ENCODE results near the gene ITM2B. TPM values are rescaled to one million over a fixed set of nuclear protein-coding genes. Genes with fewer than 3 reads are reported as not detected.

The ITM2B gene
- total RNA-seq, 6 donors from 2014 or later, result 90.1 to 854 (median 640) TPM

DNA sequence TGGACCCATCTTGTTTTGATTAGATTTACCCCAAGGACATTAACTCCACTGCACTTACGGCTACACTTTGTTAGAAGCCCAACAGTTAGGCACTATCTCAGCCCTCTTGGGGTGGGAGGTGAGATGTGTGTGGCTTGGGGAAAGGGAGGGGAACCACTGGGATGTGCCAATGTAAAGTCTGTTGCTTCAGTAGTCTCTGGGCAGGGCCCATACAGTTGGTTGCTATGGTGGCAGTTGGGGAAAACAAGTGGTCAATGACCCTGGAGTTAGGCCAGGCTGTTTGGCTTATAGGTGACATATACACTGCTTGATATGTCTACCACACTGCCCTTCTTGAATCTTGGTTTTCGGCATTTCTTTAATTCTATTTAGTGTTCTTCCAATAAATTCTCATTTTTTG, 61.6 kb downstream of the ITM2B start:
- Histone ChIP-seq H3K4me3 (no peak overlapping the region), H3K4me1 (no peaks in the 10 kb centered on the region), H3K36me3 (no peaks in the 10 kb centered on the region), H3K27ac (no peak overlapping the region), H3K9me3 (no peaks in the 10 kb centered on the region), H3K27me3 (no peaks in the 10 kb centered on the region)
- WGBS, 2 donors, result 91 to 95% methylated on average over 2 of the region's 2 CpGs
- ATAC-seq (ENCODE audit: low FRiP score in 2 of 2), result peak in 1 of 2 donors; percentile 24
- DNase-seq, result no peak
- TF ChIP-seq POLR2A (IDR thresholded peaks at IDR 0.05), result no peak
- no peak for TF ChIP-seq EP300 (IDR thresholded peaks at IDR 0.05)
- no peak for TF ChIP-seq POLR2AphosphoS5 (IDR thresholded peaks at IDR 0.05)
- TF ChIP-seq, protein P1, sequence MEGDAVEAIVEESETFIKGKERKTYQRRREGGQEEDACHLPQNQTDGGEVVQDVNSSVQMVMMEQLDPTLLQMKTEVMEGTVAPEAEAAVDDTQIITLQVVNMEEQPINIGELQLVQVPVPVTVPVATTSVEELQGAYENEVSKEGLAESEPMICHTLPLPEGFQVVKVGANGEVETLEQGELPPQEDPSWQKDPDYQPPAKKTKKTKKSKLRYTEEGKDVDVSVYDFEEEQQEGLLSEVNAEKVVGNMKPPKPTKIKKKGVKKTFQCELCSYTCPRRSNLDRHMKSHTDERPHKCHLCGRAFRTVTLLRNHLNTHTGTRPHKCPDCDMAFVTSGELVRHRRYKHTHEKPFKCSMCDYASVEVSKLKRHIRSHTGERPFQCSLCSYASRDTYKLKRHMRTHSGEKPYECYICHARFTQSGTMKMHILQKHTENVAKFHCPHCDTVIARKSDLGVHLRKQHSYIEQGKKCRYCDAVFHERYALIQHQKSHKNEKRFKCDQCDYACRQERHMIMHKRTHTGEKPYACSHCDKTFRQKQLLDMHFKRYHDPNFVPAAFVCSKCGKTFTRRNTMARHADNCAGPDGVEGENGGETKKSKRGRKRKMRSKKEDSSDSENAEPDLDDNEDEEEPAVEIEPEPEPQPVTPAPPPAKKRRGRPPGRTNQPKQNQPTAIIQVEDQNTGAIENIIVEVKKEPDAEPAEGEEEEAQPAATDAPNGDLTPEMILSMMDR (IDR thresholded peaks at IDR 0.05), result no peak

DNA sequence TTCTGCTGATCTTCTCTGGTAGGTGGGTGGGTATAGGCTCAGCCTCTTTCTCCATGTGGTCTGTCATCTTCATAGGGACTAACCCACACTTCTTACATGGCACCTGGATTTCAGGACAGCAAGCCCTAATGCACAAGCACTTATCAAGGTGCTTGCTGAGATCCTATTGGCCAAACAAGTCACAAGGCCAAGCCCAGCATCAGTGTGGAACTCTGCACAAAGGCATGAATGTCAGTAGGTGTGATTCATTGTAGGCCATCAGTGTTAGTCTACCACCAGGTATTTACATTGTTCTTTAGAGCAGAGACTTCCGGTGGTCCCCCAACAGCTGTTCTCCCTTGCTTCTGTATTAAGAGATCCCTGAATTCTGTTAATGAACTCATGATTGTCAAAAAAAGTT, 62.3 kb downstream of the ITM2B start:
- Histone ChIP-seq H3K27ac (no peak overlapping the region), H3K27me3 (no peaks in the 10 kb centered on the region), H3K9me3 (no peaks in the 10 kb centered on the region), H3K4me1 (no peaks in the 10 kb centered on the region), H3K4me3 (no peak overlapping the region), H3K36me3 (no peaks in the 10 kb centered on the region)
- TF ChIP-seq POLR2A (IDR thresholded peaks at IDR 0.05) (no peak), POLR2AphosphoS5 (IDR thresholded peaks at IDR 0.05) (no peak), EP300 (IDR thresholded peaks at IDR 0.05) (no peak)
- TF ChIP-seq, protein P1 (IDR thresholded peaks at IDR 0.05), result no peak
- no peak for ATAC-seq (ENCODE audit: low FRiP score in 2 of 2)
- no peak for DNase-seq
- 79 to 100% methylated on average over 1 of the region's 1 CpG for WGBS, 2 donors

DNA sequence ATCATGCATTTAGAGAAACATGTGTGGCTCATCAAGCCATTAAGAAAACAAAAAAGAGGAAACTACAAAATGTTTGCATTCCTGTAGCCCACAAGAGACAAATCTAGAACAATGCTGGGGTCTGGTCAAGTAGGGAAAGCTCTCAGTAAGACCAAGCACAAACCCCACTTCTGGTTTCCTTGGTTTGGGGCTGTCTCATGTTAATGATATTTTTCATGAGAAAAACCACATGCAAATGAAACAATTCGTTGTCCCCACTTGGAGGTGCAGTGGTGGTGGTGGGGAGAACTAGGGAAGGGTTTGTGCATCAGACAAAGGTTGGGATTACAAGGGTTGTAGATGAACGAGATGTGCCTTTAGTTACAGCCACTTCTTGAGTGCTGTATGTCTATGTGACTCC, 63.5 kb downstream of the ITM2B start:
- Histone ChIP-seq H3K27me3 (no peaks in the 10 kb centered on the region), H3K9me3 (no peaks in the 10 kb centered on the region), H3K27ac (no peak overlapping the region), H3K4me1 (no peaks in the 10 kb centered on the region), H3K36me3 (no peaks in the 10 kb centered on the region), H3K4me3 (no peak overlapping the region)
- DNase-seq (no peak), ATAC-seq (ENCODE audit: low FRiP score in 2 of 2) (no peak)
- 76 to 77% methylated on average over 2 of the region's 2 CpGs for WGBS, 2 donors
- TF ChIP-seq EP300 (IDR thresholded peaks at IDR 0.05) (no peak), POLR2AphosphoS5 (IDR thresholded peaks at IDR 0.05) (no peak), POLR2A (IDR thresholded peaks at IDR 0.05) (no peak)
- TF ChIP-seq, protein P1 (IDR thresholded peaks at IDR 0.05), result no peak

DNA sequence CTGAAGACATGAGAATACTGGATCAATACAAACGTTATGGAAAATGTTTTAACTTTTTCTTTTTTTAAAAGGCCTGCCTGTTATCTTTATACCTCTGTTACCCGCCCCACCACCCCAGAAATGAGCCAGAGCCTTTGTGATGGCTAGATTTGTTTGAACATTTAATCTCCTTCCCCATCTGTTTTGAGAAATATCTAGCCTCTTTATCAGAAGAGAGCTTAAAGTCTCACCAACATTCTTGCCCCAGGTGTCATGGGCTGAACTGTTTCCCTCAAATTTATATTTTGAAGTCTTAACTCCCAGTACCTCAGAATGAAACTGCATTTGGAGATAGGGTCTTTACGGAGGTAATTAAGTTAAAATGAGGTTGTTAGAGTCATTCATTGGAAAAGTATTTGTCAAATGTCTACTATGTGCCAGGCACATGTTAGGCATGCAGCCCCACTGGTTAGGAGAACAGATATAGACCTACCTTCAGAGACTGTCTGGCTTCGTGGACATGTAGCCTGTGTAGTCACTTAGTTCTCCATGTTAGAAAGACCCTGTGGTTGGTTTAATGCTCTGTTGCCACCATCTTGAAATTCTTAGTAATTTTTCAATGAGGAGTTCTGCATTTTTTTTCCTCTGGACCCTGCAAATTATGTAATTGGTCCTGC, 64.3 kb downstream of the ITM2B start:
- ATAC-seq (ENCODE audit: low FRiP score in 2 of 2), result no peak
- H3K4me3 ChIP-seq, result no peak overlapping the region
- H3K4me1 ChIP-seq, result peaks cover 0 to 3% (median under 1%) of the 10 kb centered on the region in 4 donors
- TF ChIP-seq POLR2A (IDR thresholded peaks at IDR 0.05), result no peak
- no peak for TF ChIP-seq EP300 (IDR thresholded peaks at IDR 0.05)
- no peak for TF ChIP-seq POLR2AphosphoS5 (IDR thresholded peaks at IDR 0.05)
- TF ChIP-seq, protein P1 (IDR thresholded peaks at IDR 0.05), result no peak
- no peaks in the 10 kb centered on the region for H3K9me3 ChIP-seq
- 73% methylated on average over 4 of the region's 4 CpGs for WGBS, 2 donors
- H3K27me3 ChIP-seq, result no peaks in the 10 kb centered on the region
- H3K36me3 ChIP-seq, result no peaks in the 10 kb centered on the region
- no peak overlapping the region for H3K27ac ChIP-seq
- DNase-seq, result no peak

DNA sequence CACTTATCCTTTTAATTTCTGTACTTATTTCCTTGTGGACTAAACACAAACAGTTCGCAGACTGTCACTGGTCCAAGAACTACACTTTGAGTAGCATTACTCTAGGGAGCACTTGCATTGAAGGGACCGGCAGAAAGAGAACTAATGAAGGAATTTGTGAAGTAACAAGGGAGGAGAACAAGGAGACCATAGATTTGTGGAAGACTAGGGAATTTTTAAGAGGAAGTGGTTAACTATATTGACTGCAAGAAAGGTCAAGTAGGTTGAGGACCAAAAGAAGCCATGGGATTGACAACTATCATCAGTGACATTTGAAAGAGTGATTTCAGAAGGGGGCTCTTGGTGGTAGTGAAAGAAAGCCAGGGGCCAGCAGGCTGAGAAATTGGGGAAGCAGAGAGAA, 66.6 kb downstream of the ITM2B start:
- WGBS, 2 donors, result 77 to 82% methylated on average over 2 of the region's 2 CpGs
- Histone ChIP-seq H3K9me3 (no peaks in the 10 kb centered on the region), H3K27ac (no peak overlapping the region), H3K4me1 (peaks cover 4 to 13% (median 5%) of the 10 kb centered on the region in 4 donors), H3K27me3 (no peaks in the 10 kb centered on the region), H3K4me3 (no peak overlapping the region), H3K36me3 (no peaks in the 10 kb centered on the region)
- no peak for TF ChIP-seq POLR2AphosphoS5 (IDR thresholded peaks at IDR 0.05)
- TF ChIP-seq EP300 (IDR thresholded peaks at IDR 0.05), result no peak
- TF ChIP-seq, protein P1 (IDR thresholded peaks at IDR 0.05), result no peak
- TF ChIP-seq POLR2A (IDR thresholded peaks at IDR 0.05), result no peak
- no peak for ATAC-seq (ENCODE audit: low FRiP score in 2 of 2)
- DNase-seq, result no peak

Measured in upper lobe of left lung (tissue), 6 donors.